Limb (tissue), 2 donors: ENCODE results near the gene PNPLA8.
"Not testable (repeated sequence)": the region's sequence is repeated elsewhere in the genome, so short reads cannot be mapped to it uniquely, and the experiment has no call there.

Source experiments
- DNase-seq, 2 donors: peaks; one replicate each; pipeline ENCODE4 v3.0.0-alpha.2; 2016; ENCODE audit errors: extremely low spot score in 2 of 2

The PNPLA8 gene

DNA sequence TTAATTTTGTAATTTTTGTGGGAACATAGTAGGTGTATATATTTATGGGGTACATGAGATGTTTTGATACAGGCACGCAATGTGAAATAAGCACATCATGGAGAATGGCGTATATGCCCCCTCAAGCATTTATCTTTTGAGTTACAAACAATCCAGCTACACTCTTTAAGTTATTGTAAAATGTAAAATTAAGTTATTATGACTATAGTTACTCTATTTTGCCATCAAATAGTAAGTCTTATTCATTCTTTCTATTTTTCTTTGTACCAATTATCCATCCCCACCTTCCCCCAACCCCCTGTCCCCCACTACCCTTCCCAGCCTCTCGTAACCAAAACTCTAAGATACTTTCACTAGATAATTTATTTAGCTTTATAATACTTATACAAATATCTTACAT, 7.8 kb upstream of the PNPLA8 start:
- DNase-seq: no peak

DNA sequence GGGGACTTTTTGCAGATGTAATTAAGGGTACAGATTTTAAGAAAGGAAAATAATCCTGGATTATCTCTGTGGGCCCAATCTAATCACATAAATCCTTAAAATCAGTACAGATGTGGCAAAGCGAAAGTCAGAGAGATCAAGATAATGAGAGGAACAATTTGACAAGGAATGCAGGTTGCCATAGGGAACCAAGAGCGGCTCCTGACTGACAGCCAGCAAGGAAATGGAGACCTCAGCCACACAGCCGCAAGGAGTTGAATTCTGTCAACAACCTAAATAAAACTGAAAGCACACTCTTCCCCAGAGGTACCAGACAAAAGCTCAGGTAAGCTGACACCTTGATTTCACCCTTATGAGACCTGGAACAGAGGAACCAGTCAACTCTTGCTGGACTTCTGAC, 3.4 kb upstream of the PNPLA8 start:
- DNase-seq: no peak

DNA sequence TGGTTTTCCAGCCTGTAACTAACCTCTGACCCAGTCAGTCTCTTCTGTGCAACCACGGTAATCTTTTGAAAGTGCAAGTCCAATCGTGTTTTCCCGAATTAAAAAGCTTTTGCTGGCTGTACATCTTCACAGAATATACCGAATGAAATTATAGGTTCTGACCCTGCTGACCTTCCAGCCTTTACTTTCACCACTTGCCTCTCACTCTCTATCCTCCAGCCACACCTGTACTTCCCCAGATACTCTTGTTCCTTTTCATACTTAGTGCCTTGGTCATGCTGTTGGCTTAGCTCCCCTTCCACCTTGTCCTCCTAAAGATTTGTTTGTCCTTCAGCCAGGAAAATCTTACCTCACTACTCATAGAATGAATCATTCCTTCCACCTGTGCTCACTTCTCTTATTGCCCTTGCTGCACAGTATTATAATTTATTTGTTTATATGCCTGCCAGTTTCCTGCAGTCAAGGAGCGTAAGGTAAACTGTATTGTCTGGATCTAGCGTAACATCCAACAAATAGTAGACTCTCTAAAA, 2.3 kb upstream of the PNPLA8 start:
- DNase-seq: no peak

DNA sequence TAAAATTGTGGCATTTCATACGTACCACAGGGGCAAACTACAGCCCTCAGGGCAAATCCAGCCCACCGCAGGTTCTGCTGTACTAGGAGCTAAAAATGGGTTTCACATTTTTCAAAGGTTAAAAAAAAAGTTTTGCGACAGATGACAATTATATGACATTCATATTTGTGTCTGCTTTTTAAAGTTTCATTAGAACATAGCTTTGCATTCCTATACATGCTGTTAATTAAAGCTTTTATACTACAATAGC, 758 bp upstream of the PNPLA8 start:
- no peak for DNase-seq

DNA sequence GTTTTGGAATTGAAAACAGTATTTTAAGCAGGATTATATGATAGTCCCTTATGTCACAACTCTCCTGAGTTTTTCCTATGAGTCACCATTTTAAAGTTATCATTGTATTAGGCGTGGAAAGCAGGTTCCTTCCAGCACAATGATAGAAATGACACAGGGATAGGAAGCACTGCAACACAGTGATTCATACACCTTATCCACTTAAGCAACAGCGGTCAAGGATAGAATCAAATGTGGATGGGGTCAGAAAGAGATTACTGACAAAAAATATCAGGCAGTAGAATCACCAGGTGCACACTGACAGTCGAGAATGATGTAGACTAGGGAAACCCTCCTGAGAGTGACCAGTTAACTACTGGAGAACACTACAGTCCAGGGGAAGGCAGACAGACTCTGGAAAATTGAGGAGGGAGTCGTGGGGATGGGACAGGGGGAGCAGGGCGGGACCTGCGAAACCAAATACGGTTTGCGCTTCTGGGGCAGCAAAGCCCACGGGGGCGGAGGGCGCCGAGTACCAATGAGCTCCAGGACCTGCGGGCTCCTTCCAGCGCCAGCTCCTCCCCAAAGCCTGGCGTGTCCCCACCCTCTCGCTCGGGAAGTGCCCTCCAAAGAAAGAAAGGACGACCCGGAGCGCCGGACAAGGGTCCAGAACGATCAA, 479 bp downstream of the PNPLA8 start:
- no peak for DNase-seq

DNA sequence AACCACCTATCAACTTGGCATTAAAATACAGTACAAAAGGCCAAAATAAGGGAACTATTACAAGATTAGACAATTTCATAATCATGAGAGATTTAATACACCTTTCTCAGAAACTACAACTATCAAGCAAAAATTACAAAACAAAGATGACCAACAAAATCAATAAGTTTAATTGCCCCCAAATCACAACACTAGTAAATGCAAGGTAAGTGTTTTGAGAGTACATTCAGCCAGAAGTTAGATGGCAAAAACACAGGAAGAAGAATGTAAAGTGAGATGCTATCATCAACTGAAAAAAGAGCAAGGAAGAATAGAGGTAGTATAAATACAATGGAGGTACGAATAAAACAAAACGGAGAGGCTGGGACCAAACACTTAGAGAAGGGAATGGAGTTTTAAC, 3.2 kb downstream of the PNPLA8 start:
- DNase-seq: no peak

DNA sequence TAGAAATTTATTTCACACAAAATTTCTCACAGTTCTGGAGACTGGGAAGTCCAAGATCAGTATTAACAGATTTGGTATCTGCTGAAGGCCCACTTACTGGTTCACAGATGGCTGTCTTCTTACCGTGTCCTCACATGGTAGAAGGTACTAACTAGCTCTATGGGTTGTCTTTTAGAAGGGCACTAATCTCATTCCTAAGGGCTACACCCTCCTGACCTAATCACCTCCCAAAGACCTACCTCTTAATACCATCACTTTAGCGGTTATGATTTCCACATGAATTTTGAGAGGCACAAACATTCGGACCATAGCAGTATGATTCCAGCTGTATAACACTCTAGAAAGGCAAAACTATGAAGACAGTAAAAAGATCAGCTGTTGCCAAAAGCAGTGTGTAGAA, 8.0 kb downstream of the PNPLA8 start:
- no peak for DNase-seq

DNA sequence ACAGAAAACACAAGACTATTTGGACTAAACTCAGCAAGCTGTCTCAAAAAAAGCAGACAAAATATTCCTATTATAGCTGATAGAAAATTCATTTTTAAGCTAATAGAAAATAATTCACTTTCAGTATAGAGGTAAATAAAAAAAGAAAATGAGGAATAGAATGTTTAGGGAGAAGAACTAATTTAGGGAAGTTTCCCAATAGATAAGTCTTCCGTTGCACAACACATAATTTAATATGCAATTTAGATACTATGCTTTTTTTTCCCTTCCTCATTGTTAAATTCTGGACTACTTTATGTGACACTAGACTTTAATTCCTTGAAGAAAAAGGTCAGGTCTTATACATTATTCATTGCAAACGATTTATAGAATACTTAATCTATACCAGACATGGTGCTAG, 10.3 kb downstream of the PNPLA8 start:
- DNase-seq: no peak

DNA sequence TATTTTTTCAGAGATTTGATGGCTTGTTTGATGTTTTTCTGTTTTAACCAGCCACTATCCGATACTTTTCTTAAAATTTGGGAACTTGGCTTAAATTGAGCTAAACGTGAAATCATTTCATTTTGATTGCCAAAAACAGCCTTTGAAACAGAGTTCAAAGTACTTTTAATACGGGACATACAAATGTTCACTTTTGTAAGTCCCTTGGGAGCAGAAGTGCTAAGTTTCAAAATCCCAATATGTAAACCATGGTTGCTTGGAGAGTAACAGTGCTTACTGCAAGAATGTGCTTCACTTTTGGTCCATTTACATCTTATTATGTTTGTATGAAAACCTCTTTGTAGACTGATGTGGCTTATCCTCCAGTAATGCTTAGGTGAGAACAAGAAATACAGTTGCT, 10.9 kb downstream of the PNPLA8 start:
- no peak for DNase-seq

DNA sequence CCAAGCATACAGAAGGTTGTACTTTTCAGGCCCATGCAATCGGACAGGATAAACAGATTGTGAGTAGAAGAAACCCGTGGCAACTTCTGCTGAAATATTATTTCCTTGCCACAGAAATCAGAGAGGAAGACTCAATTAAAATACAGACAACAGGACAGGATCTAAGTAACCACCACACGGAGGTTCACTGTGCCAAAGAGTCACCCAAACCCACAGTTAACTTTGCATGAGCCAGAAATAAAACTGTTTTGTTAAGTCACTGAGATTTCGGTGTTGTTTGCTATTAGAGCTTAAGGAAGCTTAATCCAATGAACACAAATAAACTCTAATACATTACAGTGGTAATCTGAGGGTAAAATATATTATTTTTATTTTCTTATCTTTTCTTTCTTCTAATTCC, 14.0 kb downstream of the PNPLA8 start:
- DNase-seq: no peak

DNA sequence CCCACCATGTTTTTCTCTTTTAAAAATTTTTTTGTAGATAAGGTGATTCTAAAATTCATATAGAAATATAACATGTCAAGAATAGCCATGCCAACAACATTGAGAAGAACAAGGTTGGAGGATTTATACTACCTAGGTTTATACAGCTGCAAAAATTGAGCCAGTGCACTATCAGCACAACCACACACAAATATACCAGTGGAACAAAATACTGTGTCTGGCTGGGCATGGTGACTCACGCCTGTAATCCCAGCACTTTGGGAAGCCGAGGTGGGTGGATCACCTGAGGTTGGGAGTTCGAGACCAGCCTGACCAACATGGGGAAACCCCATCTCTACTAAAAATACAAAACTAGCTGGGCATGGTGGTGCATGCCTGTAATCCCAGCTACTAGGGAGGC, 21.4 kb downstream of the PNPLA8 start:
- not testable (repeated sequence) for DNase-seq

DNA sequence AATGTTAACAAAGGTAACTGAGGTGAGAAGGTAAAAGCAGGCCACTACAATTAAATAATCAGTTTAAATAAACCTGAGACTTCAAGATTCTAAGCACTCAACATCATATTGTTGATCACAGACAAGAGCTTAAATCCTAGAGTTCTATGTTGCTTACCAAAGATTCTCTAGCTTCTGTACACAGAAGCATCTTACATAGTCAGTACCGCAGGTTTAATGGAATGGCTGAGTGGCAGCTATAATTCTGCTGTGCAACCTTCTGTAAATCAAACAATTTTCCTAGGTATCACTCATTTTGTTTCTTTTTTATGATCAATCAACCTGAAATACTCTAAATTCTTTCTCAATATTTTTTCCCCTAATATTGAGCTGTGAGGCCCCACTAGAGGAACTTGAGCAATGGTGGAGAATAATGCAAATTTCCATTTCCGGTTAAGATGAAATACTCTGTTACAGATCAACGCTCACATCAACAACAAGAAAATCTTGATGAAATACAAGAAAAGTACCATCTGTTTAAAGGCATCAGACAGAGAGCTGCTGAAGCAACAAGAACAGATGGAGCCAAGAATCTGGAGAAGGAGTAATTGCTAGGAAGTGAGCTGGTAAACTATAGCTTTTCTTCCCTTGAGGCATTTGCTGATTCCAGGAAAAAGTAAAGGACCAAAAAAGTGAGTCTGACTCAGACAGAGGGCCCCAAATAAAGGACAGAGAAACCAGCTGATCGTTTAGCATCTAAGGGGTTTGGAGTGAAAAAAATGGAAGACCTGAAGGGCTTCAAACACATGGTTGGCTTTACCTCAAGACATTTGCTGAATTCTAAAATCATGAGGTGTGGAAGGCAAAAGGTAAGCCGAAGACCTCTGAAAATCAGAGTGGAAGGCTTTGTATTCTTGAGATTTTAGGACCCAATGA, 22.6 kb downstream of the PNPLA8 start:
- peak in 1 of 2 donors; percentile 25 for DNase-seq

DNA sequence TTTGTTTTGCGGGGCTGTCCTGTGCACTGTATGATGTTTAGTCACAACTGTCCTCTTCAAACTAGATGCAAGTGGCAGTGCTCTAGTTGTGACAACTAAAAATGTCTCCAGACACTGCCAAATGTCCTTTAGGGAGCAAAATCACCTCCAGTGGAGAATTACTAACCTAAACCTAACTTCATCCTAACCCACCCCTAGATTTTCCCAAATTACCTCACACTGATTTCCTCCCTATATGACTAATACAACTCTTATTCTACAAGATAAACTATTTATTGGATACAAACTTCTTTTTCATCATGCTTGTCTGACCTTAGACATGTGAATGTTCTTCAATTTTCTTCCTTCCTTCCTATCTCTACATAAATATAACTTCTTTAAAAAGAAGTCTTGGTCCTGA, 26.4 kb downstream of the PNPLA8 start:
- no peak for DNase-seq

DNA sequence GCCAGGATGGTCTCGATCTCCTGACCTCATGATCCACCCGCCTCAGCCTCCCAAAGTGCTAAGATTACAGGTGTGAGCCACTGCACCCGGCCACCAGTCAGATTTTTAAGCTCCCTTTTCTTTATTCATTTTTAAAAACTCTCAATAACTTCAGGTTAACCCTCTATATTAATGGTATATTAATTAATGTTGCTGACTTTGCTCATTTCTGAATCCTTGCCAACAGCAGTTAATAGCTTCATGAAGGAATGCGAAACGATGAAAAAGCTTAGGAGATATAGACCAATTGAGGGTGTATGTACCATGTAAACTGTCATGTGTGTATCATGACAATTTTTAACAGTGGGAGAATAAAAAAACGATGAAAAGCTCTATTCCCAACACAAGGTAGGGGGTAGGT, 27.5 kb downstream of the PNPLA8 start:
- DNase-seq: no peak

DNA sequence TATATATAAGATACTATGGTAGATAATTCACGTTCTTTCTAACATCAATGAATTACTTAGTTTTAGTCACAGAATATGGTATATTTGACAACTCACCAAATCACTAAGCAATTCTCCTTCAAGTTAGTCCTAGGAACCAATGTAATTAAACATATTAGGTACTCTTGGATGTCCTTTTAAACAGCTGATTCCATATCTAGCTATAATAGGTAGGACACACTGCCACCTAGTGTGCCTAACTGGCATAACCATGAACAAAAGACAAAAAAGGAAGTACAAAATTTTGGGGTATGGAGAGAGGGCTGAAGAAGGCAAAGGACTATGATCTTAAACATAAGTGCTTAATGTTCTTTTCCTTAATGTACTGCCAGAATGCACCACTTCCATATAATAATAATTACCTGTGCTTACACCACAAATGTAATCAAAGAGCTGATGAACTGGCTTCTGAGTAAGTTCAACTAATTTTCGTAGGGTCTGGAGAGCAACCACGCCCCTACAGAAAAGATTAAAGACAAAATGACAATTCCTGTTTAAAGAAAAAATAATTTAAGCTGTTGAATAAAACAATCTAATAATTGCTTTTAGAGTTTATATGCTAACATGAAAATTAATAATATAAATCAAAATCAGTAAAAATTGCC, 28.7 kb downstream of the PNPLA8 start:
- peak; percentile 43 to 62 for DNase-seq

DNA sequence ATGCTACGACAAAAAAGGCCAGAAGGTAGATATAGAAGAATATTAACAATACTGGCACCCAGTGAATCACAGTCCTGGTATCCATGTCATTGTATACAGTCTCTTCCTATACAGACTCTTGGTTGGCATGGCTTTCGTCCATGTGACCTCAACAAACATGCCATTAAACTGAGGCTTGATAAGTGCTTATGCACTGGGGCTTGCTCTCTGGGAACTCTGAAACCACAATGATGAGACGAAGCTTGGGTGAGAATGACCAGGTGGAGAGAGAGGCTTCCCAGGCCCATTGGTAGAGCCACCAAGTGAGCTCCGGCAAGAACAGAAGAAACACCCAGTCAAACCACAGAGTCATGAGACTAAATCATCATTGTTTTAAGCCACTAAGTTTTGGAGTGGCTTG, 33.2 kb downstream of the PNPLA8 start:
- no peak for DNase-seq

DNA sequence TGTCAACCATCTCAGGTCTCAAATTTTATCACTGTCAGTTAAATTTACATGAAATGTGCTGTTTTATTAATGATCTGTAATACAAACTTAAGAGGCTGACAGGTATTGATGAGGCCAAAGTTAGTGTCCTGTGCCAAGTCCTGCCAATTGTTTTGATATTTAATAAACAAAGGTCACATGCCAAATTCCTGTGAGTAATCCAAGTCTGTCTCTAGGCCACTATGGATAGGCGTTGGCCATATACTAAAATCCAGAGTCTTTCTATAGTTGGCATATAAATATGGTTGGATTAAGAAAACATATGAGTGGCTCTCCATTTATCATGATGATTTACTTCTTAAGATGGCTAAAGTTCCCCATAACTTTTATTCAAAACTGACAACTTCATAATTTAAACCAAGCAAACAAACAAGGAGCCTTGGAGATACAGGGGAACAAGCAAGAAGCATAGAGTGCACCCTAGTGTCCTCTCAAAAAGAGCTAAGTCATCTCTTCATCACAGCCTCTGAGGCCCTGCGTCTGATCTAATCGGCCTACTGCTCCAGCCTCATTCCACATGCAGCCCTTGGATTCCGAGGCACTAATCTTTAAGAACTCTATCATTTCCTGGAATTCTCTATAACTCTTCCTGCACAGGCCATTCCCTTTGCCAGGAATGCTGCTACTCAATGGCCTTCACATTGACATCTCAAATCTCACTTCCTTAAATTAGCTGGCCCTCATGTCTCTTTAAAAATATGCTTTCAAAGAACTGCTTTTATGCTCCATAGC, 37.0 kb downstream of the PNPLA8 start:
- no peak for DNase-seq

DNA sequence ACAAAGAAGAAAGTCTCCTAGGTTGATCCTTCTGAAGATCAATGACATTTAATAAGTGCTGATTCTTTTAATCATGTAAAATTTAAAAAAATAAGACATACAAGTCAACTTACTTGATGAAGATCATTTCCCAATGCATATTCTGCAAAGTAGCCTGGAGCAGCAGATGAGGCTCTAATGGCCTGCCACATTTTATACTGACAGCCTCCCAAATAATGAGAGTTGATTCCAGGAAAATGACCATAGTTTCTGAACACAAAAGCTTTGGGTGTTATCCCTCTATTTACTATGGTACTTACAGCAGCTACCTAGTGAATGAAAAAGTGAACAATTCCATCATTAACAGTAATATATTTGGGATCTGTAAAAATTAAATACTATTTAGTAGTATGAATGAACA, 38.3 kb downstream of the PNPLA8 start:
- no peak for DNase-seq

DNA sequence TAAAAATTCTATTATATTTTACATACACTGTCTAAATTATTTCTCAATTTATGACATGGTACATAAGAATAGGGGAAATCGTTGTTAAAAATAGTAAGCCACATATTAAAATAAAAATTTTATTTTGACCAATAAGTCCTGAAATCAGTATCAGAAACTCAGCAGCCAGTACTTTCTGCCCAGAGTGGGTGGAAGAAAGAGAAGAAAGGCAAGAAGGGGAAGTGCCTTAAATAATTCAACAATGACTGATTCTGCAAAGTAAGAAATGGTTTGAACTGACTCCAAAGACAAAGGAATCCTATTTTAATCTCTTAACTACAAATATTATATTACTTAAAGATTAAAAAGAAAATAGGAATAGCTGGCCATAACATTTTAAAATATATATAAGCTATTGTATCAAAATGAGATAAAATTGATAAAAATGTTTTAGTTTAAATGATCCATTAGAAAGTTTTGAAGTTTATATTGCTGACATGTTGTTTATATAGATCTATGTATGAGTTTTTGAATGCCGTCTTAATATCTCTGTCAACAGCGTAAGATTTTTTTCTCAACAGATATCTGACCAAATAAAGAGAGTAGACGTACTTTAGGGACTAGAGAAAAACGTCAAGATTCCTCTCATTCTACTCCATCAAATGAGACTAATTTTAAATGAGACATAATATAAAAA, 39.5 kb downstream of the PNPLA8 start:
- no peak for DNase-seq

DNA sequence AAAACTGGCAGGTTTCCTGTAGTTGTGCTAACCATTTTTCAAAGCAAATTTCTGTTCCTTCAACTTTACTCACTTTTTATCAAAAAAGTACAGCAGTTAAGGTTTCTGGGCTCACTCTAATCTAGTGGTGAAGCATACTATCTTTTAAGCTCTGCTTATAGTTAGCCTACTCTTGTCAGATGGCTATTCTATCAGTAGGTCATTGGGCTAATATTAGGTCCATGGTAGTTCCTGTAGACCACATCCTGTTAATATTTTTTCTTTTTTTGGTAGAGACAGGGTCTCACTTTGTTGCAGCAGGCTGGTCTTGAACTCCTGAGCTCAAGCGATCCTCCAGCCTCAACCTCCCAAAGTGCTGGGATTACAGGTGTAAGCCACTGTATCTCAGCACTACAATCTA, 41.8 kb downstream of the PNPLA8 start:
- no peak for DNase-seq

DNA sequence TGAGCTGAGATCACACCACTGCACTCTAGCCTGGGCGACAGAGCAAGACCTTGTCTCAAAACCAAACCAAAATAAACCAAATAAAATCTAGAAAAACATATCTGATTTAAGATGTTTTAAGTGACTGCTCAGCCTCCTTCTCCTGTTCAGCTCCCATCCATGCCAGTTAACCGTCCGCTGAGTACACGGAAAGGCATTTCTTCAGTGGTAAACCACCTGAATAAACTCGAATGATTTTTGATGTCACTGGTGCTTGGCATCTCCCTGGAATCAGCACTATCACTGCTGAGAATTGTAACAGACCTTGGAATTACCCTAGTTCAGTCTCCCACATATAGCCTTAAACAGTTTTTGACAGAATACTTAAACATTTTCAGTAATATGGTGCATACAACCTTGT, 45.6 kb downstream of the PNPLA8 start:
- no peak for DNase-seq
